ENCODE data around the gene LIN7A.

The LIN7A gene

GRCh38 chr12:80943338-80943737, 5.6 kb upstream of the LIN7A start:
- Histone ChIP-seq H4K20me1 (ENCODE audit: insufficient read depth) (no peaks in the 10 kb centered on the region), H3K9ac (no peak overlapping the region), H3K4me3 (IDR thresholded peaks at IDR 0.05; ENCODE audit: insufficient read depth, low read depth, low read length) (no peak overlapping the region), H3K4me1 (ENCODE audit: low read depth, poor library complexity, severe bottlenecking) (no peaks in the 10 kb centered on the region), H3K36me3 (ENCODE audit: insufficient read depth) (no peaks in the 10 kb centered on the region), H3K27ac (no peak overlapping the region), H3K27me3 (ENCODE audit: insufficient read depth, low read depth) (no peaks in the 10 kb centered on the region), H2AFZ (ENCODE audit: low read depth) (no peak overlapping the region), H3K4me2 (no peak overlapping the region), H3K79me2 (ENCODE audit: insufficient read depth, low read depth) (no peaks in the 10 kb centered on the region)
- no peak for TF ChIP-seq CTCF (conservative IDR thresholded peaks at IDR 0.05; ENCODE audit: low read depth, low read length)

- no peak overlapping the region for H3K27ac ChIP-seq
These were observed 4.2 kb upstream of the LIN7A start for GRCh38 chr12:80941916-80942315.

GRCh38 chr12:80939231-80939950, 1.7 kb upstream of the LIN7A start:
- Histone ChIP-seq H3K27me3 (ENCODE audit: insufficient read depth, low read depth) (no peaks in the 10 kb centered on the region), H3K36me3 (ENCODE audit: insufficient read depth) (no peaks in the 10 kb centered on the region), H4K20me1 (ENCODE audit: insufficient read depth) (no peaks in the 10 kb centered on the region), H3K4me3 (IDR thresholded peaks at IDR 0.05; ENCODE audit: insufficient read depth, low read depth, low read length) (no peak overlapping the region), H3K4me1 (ENCODE audit: low read depth, poor library complexity, severe bottlenecking) (peaks cover 8% of the 10 kb centered on the region), H3K79me2 (ENCODE audit: insufficient read depth, low read depth) (no peaks in the 10 kb centered on the region), H3K4me2 (no peak overlapping the region), H3K9ac (no peak overlapping the region), H3K27ac (no peak overlapping the region), H2AFZ (ENCODE audit: low read depth) (no peak overlapping the region)
- no peak for TF ChIP-seq CTCF (conservative IDR thresholded peaks at IDR 0.05; ENCODE audit: low read depth, low read length)

More at GRCh38 chr12:80941916-80942315, 4.2 kb upstream of the LIN7A start:
- Histone ChIP-seq H2AFZ (ENCODE audit: low read depth) (no peak overlapping the region), H4K20me1 (ENCODE audit: insufficient read depth) (no peaks in the 10 kb centered on the region), H3K36me3 (ENCODE audit: insufficient read depth) (no peaks in the 10 kb centered on the region), H3K4me1 (ENCODE audit: low read depth, poor library complexity, severe bottlenecking) (no peaks in the 10 kb centered on the region), H3K27me3 (ENCODE audit: insufficient read depth, low read depth) (no peaks in the 10 kb centered on the region), H3K4me2 (no peak overlapping the region), H3K79me2 (ENCODE audit: insufficient read depth, low read depth) (no peaks in the 10 kb centered on the region), H3K4me3 (IDR thresholded peaks at IDR 0.05; ENCODE audit: insufficient read depth, low read depth, low read length) (no peak overlapping the region), H3K9ac (no peak overlapping the region)
- TF ChIP-seq CTCF (conservative IDR thresholded peaks at IDR 0.05; ENCODE audit: low read depth, low read length), result no peak

- Histone ChIP-seq H3K36me3 (ENCODE audit: insufficient read depth) (no peaks in the 10 kb centered on the region), H3K27ac (no peak overlapping the region), H3K27me3 (ENCODE audit: insufficient read depth, low read depth) (no peaks in the 10 kb centered on the region), H3K9ac (no peak overlapping the region), H3K79me2 (ENCODE audit: insufficient read depth, low read depth) (no peaks in the 10 kb centered on the region), H4K20me1 (ENCODE audit: insufficient read depth) (no peaks in the 10 kb centered on the region), H3K4me3 (IDR thresholded peaks at IDR 0.05; ENCODE audit: insufficient read depth, low read depth, low read length) (no peak overlapping the region), H3K4me1 (ENCODE audit: low read depth, poor library complexity, severe bottlenecking) (peaks cover 8% of the 10 kb centered on the region), H2AFZ (ENCODE audit: low read depth) (no peak overlapping the region), H3K4me2 (no peak overlapping the region)
- TF ChIP-seq CTCF (conservative IDR thresholded peaks at IDR 0.05; ENCODE audit: low read depth, low read length), result no peak
These were observed 663 bp upstream of the LIN7A start for GRCh38 chr12:80938397-80938796.
